HepG2 (cell line): ENCODE data around the gene NT5C3B. TPM values are rescaled to one million over a fixed set of nuclear protein-coding genes. Genes with fewer than 3 reads are reported as not detected.

ENCODE experiments used
- CAMTA2 ChIP-seq: sonication (generic); formaldehyde crosslinking; IDR thresholded peaks from 2 replicates; pipeline ENCODE4 v1.4.0; 2020; ENCODE audit warnings: mild to moderate bottlenecking, missing genetic modification reagents, borderline replicate concordance
- MAFG ChIP-seq: sonication (generic); formaldehyde crosslinking; IDR thresholded peaks from 2 replicates; pipeline ENCODE4 v1.5.1; 2020; ENCODE audit warnings: mild to moderate bottlenecking, missing genetic modification reagents
- PLSCR1 ChIP-seq: sonication (generic); formaldehyde crosslinking; IDR thresholded peaks from 2 replicates; pipeline ENCODE4 v1.5.0; 2020; ENCODE audit warnings: missing genetic modification reagents, mild to moderate bottlenecking, borderline replicate concordance
- SYNCRIP ChIP-seq: fragments of 200-400 bp; formaldehyde crosslinking; IDR thresholded peaks from 2 replicates; pipeline ENCODE4 v1.6.1; 2018; ENCODE audit warnings: mild to moderate bottlenecking, low read depth, low read length; ENCODE audit not compliant: insufficient read depth
- TGIF2 ChIP-seq: IDR thresholded peaks from 2 replicates; pipeline ENCODE4 v1.6.1; 2016; ENCODE audit warnings: control low read depth, missing compliant biosample characterization
- ZBED4 ChIP-seq: sonication (generic); formaldehyde crosslinking; IDR thresholded peaks from 2 replicates; pipeline ENCODE4 v1.4.0; 2020; ENCODE audit warnings: missing genetic modification reagents, borderline replicate concordance
- ZBTB46 ChIP-seq: sonication (generic); formaldehyde crosslinking; IDR thresholded peaks from 2 replicates; pipeline ENCODE4 v1.4.0; 2020; ENCODE audit warnings: mild to moderate bottlenecking, missing genetic modification reagents, borderline replicate concordance
- ZKSCAN5 ChIP-seq: sonication (generic); formaldehyde crosslinking; IDR thresholded peaks from 2 replicates; pipeline ENCODE4 v1.5.1; 2020; ENCODE audit warnings: mild to moderate bottlenecking, missing genetic modification reagents
- ZMYM4 ChIP-seq: sonication (generic); formaldehyde crosslinking; IDR thresholded peaks from 2 replicates; pipeline ENCODE4 v1.8.1; 2023; ENCODE audit warnings: mild to moderate bottlenecking, missing genetic modification reagents
- ZNF3 ChIP-seq: IDR thresholded peaks from 2 replicates; pipeline ENCODE4 v1.7.0; 2017; ENCODE audit warnings: inconsistent platforms
- ZNF709 ChIP-seq: sonication (generic); formaldehyde crosslinking; IDR thresholded peaks from 2 replicates; pipeline ENCODE4 v1.5.0; 2020; ENCODE audit warnings: mild to moderate bottlenecking, missing genetic modification reagents
- ZNF883 ChIP-seq: sonication (generic); formaldehyde crosslinking; IDR thresholded peaks from 2 replicates; pipeline ENCODE4 v1.5.1; 2020; ENCODE audit warnings: mild to moderate bottlenecking, missing genetic modification reagents; ENCODE audit errors: not compliant biosample characterization
- polyA plus RNA-seq, 8 experiments: library from polyadenylated mRNA; depleted of rRNA in 3 of 8; stranded (reverse) in 7 of 8; unstranded in 1 of 8; fragments of >200 nt; fragmentation: Illumina TruSeq in 4 of 8; extraction: Trizol in 4 of 8; gene quantifications; 2 replicates each; pipeline versions ENCODE4 v1.2.1 to v1.2.3, GENCODE V29; 2011 to 2016; ENCODE audit warnings: low read depth in 4 of 8, missing spikeins in 1 of 8, mixed read lengths in 1 of 8; ENCODE audit not compliant: insufficient read depth in 1 of 8
- total RNA-seq, 5 experiments: library from RNA; depleted of rRNA; stranded (reverse); fragments of >200 nt; fragmentation: Illumina TruSeq; extraction: Trizol; gene quantifications; 2 replicates each; pipeline ENCODE4 v1.2.3, GENCODE V29; 2016; ENCODE audit warnings: low read depth in 1 of 5
- TF ChIP-seq, protein P1 (sequence below): sonication (generic); formaldehyde crosslinking; IDR thresholded peaks from 2 replicates; pipeline ENCODE4 v1.4.0; 2020; ENCODE audit warnings: missing genetic modification reagents, borderline replicate concordance
- TF ChIP-seq, protein P2 (sequence below): sonication (generic); formaldehyde crosslinking; conservative IDR thresholded peaks from 2 replicates; pipeline ENCODE4 v1.4.0; 2020; ENCODE audit warnings: mild to moderate bottlenecking, missing genetic modification reagents, moderate library complexity

NT5C3B gene
- total and polyA plus RNA-seq, 2 of the 13 experiments (the other 11 are each of a cell fraction or from before 2014, with no cell fraction given): 104 to 126 TPM

- TF ChIP-seq ZNF3 (CRISPR knock-in tag) (no peak; the same call in 1 of the 2 replicates), ZNF883 (peak; percentile 87), ZNF709 (CRISPR knock-in tag) (peak; percentile 86), ZKSCAN5 (peak; percentile 66; the same call in 1 of the 2 replicates), SYNCRIP (no peak), PLSCR1 (CRISPR knock-in tag) (no peak), ZBTB46 (CRISPR knock-in tag) (peak; percentile 64; the same call in 1 of the 2 replicates), MAFG (CRISPR knock-in tag) (no peak), ZBED4 (no peak; the same call in none of the 2 replicates), TGIF2 (0 out of 2 replicates have a peak, but pooled peaks have one; percentile 39), ZMYM4 (CRISPR knock-in tag) (peak; percentile 80; the same call in 1 of the 2 replicates), CAMTA2 (CRISPR knock-in tag) (0 out of 2 replicates have a peak, but pooled peaks have one; percentile 59)
- TF ChIP-seq, protein P1, sequence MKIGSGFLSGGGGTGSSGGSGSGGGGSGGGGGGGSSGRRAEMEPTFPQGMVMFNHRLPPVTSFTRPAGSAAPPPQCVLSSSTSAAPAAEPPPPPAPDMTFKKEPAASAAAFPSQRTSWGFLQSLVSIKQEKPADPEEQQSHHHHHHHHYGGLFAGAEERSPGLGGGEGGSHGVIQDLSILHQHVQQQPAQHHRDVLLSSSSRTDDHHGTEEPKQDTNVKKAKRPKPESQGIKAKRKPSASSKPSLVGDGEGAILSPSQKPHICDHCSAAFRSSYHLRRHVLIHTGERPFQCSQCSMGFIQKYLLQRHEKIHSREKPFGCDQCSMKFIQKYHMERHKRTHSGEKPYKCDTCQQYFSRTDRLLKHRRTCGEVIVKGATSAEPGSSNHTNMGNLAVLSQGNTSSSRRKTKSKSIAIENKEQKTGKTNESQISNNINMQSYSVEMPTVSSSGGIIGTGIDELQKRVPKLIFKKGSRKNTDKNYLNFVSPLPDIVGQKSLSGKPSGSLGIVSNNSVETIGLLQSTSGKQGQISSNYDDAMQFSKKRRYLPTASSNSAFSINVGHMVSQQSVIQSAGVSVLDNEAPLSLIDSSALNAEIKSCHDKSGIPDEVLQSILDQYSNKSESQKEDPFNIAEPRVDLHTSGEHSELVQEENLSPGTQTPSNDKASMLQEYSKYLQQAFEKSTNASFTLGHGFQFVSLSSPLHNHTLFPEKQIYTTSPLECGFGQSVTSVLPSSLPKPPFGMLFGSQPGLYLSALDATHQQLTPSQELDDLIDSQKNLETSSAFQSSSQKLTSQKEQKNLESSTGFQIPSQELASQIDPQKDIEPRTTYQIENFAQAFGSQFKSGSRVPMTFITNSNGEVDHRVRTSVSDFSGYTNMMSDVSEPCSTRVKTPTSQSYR (CRISPR knock-in tag): no peak; the same call in 1 of the 2 replicates
- TF ChIP-seq, protein P2, sequence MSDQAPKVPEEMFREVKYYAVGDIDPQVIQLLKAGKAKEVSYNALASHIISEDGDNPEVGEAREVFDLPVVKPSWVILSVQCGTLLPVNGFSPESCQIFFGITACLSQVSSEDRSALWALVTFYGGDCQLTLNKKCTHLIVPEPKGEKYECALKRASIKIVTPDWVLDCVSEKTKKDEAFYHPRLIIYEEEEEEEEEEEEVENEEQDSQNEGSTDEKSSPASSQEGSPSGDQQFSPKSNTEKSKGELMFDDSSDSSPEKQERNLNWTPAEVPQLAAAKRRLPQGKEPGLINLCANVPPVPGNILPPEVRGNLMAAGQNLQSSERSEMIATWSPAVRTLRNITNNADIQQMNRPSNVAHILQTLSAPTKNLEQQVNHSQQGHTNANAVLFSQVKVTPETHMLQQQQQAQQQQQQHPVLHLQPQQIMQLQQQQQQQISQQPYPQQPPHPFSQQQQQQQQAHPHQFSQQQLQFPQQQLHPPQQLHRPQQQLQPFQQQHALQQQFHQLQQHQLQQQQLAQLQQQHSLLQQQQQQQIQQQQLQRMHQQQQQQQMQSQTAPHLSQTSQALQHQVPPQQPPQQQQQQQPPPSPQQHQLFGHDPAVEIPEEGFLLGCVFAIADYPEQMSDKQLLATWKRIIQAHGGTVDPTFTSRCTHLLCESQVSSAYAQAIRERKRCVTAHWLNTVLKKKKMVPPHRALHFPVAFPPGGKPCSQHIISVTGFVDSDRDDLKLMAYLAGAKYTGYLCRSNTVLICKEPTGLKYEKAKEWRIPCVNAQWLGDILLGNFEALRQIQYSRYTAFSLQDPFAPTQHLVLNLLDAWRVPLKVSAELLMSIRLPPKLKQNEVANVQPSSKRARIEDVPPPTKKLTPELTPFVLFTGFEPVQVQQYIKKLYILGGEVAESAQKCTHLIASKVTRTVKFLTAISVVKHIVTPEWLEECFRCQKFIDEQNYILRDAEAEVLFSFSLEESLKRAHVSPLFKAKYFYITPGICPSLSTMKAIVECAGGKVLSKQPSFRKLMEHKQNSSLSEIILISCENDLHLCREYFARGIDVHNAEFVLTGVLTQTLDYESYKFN (CRISPR knock-in tag): peak; percentile 57
Measured at GRCh38 chr17:41864836-41865595, 29.0 kb upstream of the NT5C3B start, which contains the start of gene KLHL11 (continued).
